IMR-90 (cell line): ENCODE data around the gene LPAR1. TPM values are rescaled to one million over a fixed set of nuclear protein-coding genes. Genes with fewer than 3 reads are reported as not detected.
A peak's percentile ranks its signal among the peaks of the same experiment; 100 is the strongest.

Source experiments
- ATAC-seq: fragments of 200-7000 bp; cut with Tn5 transposase; 2 replicates; pipeline ENCODE4 v1.9.1; 2020; ENCODE audit warnings: low read depth, mild to moderate bottlenecking, moderate library complexity
- BruUV-seq: library from RNA; stranded (reverse); fragments of 400-500 nt; replicated peaks from 2 replicates; lab custom pipeline; 2021; lab: Mats Ljungman, UMichigan
- CTCF ChIA-PET: fragments of 300-600 bp; formaldehyde crosslinking; extraction: SDS; loops from one replicate; lab custom pipeline; 2021; ENCODE audit warnings: antibody characterized with exemption; lab: Yijun Ruan, JAX
- POLR2A ChIA-PET: fragments of 300-600 bp; sonication (Branson Sonifier 250); formaldehyde crosslinking; loops from one replicate; lab custom pipeline; 2022; ENCODE audit warnings: antibody characterized with exemption; ENCODE audit not compliant: unreplicated experiment; lab: Charles Lee
- DNase-seq: peaks from one replicate; pipeline ENCODE4 v3.0.0; 2013
- H2AFZ ChIP-seq: replicated peaks from 2 replicates; pipeline ENCODE3; 2013; ENCODE audit warnings: low read length, mild to moderate bottlenecking; ENCODE audit not compliant: poor library complexity
- H2AK5ac ChIP-seq: 2 replicates; pipeline ENCODE4 v1.6.1; 2013; ENCODE audit warnings: low read depth, low read length, inconsistent platforms
- H2AK9ac ChIP-seq: replicated peaks from 2 replicates; pipeline ENCODE3; 2013; ENCODE audit warnings: mild to moderate bottlenecking, low read depth, low read length, moderate library complexity; ENCODE audit not compliant: poor library complexity
- H2BK120ac ChIP-seq: 2 replicates; pipeline ENCODE4 v1.6.1; 2013; ENCODE audit warnings: low read depth, low read length, inconsistent platforms
- H2BK15ac ChIP-seq: 3 replicates; pipeline ENCODE4 v1.6.1; 2013; ENCODE audit warnings: low read depth, low read length, inconsistent platforms
- H2BK20ac ChIP-seq: 2 replicates; pipeline ENCODE4 v1.6.1; 2013; ENCODE audit warnings: low read depth, mild to moderate bottlenecking, inconsistent platforms, low read length, moderate library complexity
- H2BK5ac ChIP-seq: 2 replicates; pipeline ENCODE4 v1.6.1; 2013; ENCODE audit warnings: mild to moderate bottlenecking, low read depth, low read length, inconsistent platforms; ENCODE audit not compliant: poor library complexity, severe bottlenecking
- H3K14ac ChIP-seq: replicated peaks from 2 replicates; pipeline ENCODE4 v1.6.1; 2013; ENCODE audit warnings: low read depth, low read length, inconsistent platforms
- H3K18ac ChIP-seq: 2 replicates; pipeline ENCODE4 v1.6.1; 2013; ENCODE audit warnings: low read depth, low read length, control low read depth
- H3K23ac ChIP-seq: 2 replicates; pipeline ENCODE4 v1.6.1; 2013; ENCODE audit warnings: low read depth, low read length, inconsistent platforms
- H3K27ac ChIP-seq: 2 replicates; pipeline ENCODE4 v1.5.1; 2013; ENCODE audit warnings: mild to moderate bottlenecking, control low read depth, low read length; ENCODE audit not compliant: insufficient read depth
- H3K27me3 ChIP-seq: 2 replicates; pipeline ENCODE4 v1.6.1; 2013; ENCODE audit warnings: low read length; ENCODE audit not compliant: control insufficient read depth, insufficient read depth
- H3K36me3 ChIP-seq: 2 replicates; pipeline ENCODE4 v1.6.1; 2013; ENCODE audit warnings: low read length, mixed read lengths; ENCODE audit not compliant: control insufficient read depth, insufficient read depth
- H3K4ac ChIP-seq: 2 replicates; pipeline ENCODE4 v1.6.1; 2013; ENCODE audit warnings: low read depth, low read length, inconsistent platforms
- H3K4me1 ChIP-seq: 2 replicates; pipeline ENCODE4 v1.6.1; 2013; ENCODE audit warnings: low read length, mixed read lengths; ENCODE audit not compliant: control insufficient read depth, insufficient read depth
- H3K4me2 ChIP-seq: 2 replicates; pipeline ENCODE4 v1.6.1; 2013; ENCODE audit warnings: low read depth, mild to moderate bottlenecking, control low read depth, low read length, moderate library complexity
- H3K4me3 ChIP-seq: 2 replicates; pipeline ENCODE4 v1.5.1; 2013; ENCODE audit warnings: low read depth, mild to moderate bottlenecking, control low read depth, low read length, moderate library complexity; ENCODE audit not compliant: insufficient read depth
- H3K56ac ChIP-seq: 2 replicates; pipeline ENCODE4 v1.6.1; 2013; ENCODE audit warnings: low read length, inconsistent platforms; ENCODE audit not compliant: insufficient read depth; ENCODE audit errors: extremely low read depth
- H3K79me1 ChIP-seq, 2 experiments: 2 replicates each; pipeline ENCODE4 v1.6.1; 2013; ENCODE audit warnings: low read length in 2 of 2, inconsistent platforms in 1 of 2, low read depth in 1 of 2
- H3K9ac ChIP-seq: 2 replicates; pipeline ENCODE4 v1.6.1; 2013; ENCODE audit warnings: low read depth, low read length, control low read depth
- H3K9me1 ChIP-seq: 2 replicates; pipeline ENCODE4 v1.6.1; 2013; ENCODE audit warnings: low read length, inconsistent platforms; ENCODE audit not compliant: insufficient read depth
- H3K9me3 ChIP-seq: 2 replicates; pipeline ENCODE4 v1.6.1; 2013; ENCODE audit warnings: low read length; ENCODE audit not compliant: control insufficient read depth, insufficient read depth
- H4K20me1 ChIP-seq: 2 replicates; pipeline ENCODE4 v1.6.1; 2013; ENCODE audit warnings: low read length, inconsistent platforms; ENCODE audit not compliant: insufficient read depth
- H4K5ac ChIP-seq: 2 replicates; pipeline ENCODE4 v1.6.1; 2013; ENCODE audit warnings: mild to moderate bottlenecking, low read depth, low read length, control low read depth
- H4K8ac ChIP-seq, 2 experiments: 2 replicates each; pipeline ENCODE4 v1.6.1; 2013; ENCODE audit warnings: low read depth in 2 of 2, low read length in 2 of 2, control low read depth in 1 of 2, inconsistent platforms in 1 of 2
- H4K91ac ChIP-seq: 2 replicates; pipeline ENCODE4 v1.6.1; 2013; ENCODE audit warnings: low read depth, low read length, inconsistent platforms; ENCODE audit not compliant: insufficient read depth
- CEBPB ChIP-seq: IDR thresholded peaks from 2 replicates; pipeline ENCODE4 v1.6.1; 2012; ENCODE audit warnings: low read depth, low read length, improper control_type of control experiment
- CHD1 ChIP-seq: IDR thresholded peaks from 2 replicates; pipeline ENCODE4 v1.6.1; 2012; ENCODE audit warnings: low read depth, low read length, improper control_type of control experiment
- MAFK ChIP-seq: IDR thresholded peaks from 2 replicates; pipeline ENCODE4 v1.6.1; 2012; ENCODE audit warnings: low read depth, low read length, improper control_type of control experiment
- MAZ ChIP-seq: IDR thresholded peaks from 2 replicates; pipeline ENCODE4 v1.6.1; 2012; ENCODE audit warnings: low read depth, mild to moderate bottlenecking, low read length, improper control_type of control experiment, moderate library complexity, borderline replicate concordance
- MXI1 ChIP-seq: IDR thresholded peaks from 2 replicates; pipeline ENCODE4 v1.6.1; 2012; ENCODE audit warnings: low read depth, mild to moderate bottlenecking, low read length, moderate library complexity, borderline replicate concordance
- POLR2A ChIP-seq: IDR thresholded peaks from 2 replicates; pipeline ENCODE4 v1.6.1; 2012; ENCODE audit warnings: mild to moderate bottlenecking, low read depth, low read length
- RAD21 ChIP-seq: IDR thresholded peaks from 2 replicates; pipeline ENCODE4 v1.6.1; 2012; ENCODE audit warnings: low read length, improper control_type of control experiment
- RCOR1 ChIP-seq: IDR thresholded peaks from 2 replicates; pipeline ENCODE4 v1.6.1; 2012; ENCODE audit warnings: mild to moderate bottlenecking, low read length, improper control_type of control experiment; ENCODE audit not compliant: insufficient replicate concordance
- RFX5 ChIP-seq: IDR thresholded peaks from 2 replicates; pipeline ENCODE4 v1.8.0; 2012; ENCODE audit warnings: low read depth, mild to moderate bottlenecking, low read length, moderate library complexity
- SMC3 ChIP-seq: fragments of 150-350 bp; IDR thresholded peaks from 2 replicates; pipeline ENCODE4 v1.6.1; 2016; ENCODE audit warnings: low read depth, mild to moderate bottlenecking, antibody characterized with exemption, low read length, moderate library complexity
- USF2 ChIP-seq: fragments of 150-350 bp; IDR thresholded peaks from 2 replicates; pipeline ENCODE4 v1.6.1; 2017; ENCODE audit warnings: mild to moderate bottlenecking, antibody characterized with exemption, low read length, low read depth
- WGBS, 2 experiments: methylation state at CpG; one replicate each; pipeline versions ENCODE4 v1.1.5 to v1.1.7; 2013; ENCODE audit warnings: missing lambda C conversion rate in 2 of 2; ENCODE audit not compliant: insufficient read length in 1 of 2; ENCODE audit errors: extremely low coverage in 2 of 2; 5-methylcytosine and 5-hydroxymethylcytosine counted together
- dilution Hi-C: fragments of 300-500 bp; cut with HindIII; formaldehyde crosslinking; loops from one replicate; pipeline ENCODE4 v1.14.3; 2018; ENCODE audit warnings: low sequenced_read_pairs; ENCODE audit not compliant: unreplicated experiment
- in situ Hi-C: fragments of 300-500 bp; cut with MboI; formaldehyde crosslinking; loops from 3 replicates; pipeline ENCODE4 v1.14.3; 2019; ENCODE audit warnings: low sequenced_read_pairs, inconsistent platforms, mixed read lengths
- intact Hi-C: fragments of 100-400 bp; cut with micrococcal nuclease; formaldehyde crosslinking; loops from 2 replicates; pipeline ENCODE4 v1.10.0; 2022
- polyA plus RNA-seq, 3 experiments: library from polyadenylated mRNA; depleted of rRNA; stranded (reverse); fragments of >200 nt; gene quantifications; 2 replicates each; pipeline ENCODE4 v1.2.3, GENCODE V29; 2012; ENCODE audit warnings: low replicate concordance in 1 of 3
- total RNA-seq: library from RNA; depleted of rRNA; stranded (reverse); fragments of >200 nt; gene quantifications from 2 replicates; pipeline ENCODE4 v1.2.3, GENCODE V29; 2012
- TF ChIP-seq, protein P1 (sequence below): conservative IDR thresholded peaks from 2 replicates; pipeline ENCODE4 v1.5.1; 2012; ENCODE audit warnings: mild to moderate bottlenecking, low read depth, low read length, improper control_type of control experiment

Gene LPAR1
- total and polyA plus RNA-seq, 2 of the 4 experiments (the other 2 are of a cell fraction): 171 to 315 TPM

- TF ChIP-seq USF2: no peak
- no peak for TF ChIP-seq POLR2A
- no peak for TF ChIP-seq CEBPB
Observed at GRCh38 chr9:110950041-110950645, 88.1 kb downstream of the LPAR1 start (continued).

GRCh38 chr9:110949081-110949480, 89.2 kb downstream of the LPAR1 start:
- ATAC-seq (no peak), DNase-seq (no peak)
- H4K20me1 ChIP-seq: peaks cover 43% of the 10 kb centered on the region
- dilution Hi-C loops (no loop called here), intact Hi-C loops (no loop called here), in situ Hi-C loops (no loop called here)
- H4K5ac ChIP-seq: no peak overlapping the region; the same call in 1 of the 2 replicates
- no peak overlapping the region for H3K4me2 ChIP-seq
- H2BK5ac ChIP-seq: peak overlapping the region; percentile 36
- H3K4me3 ChIP-seq: no peak overlapping the region
- H3K79me1 ChIP-seq: peaks cover 35 to 48% of the 10 kb centered on the region in 2 experiments
- no peaks in the 10 kb centered on the region for H3K27me3 ChIP-seq
- peaks cover 15% of the 10 kb centered on the region for H3K36me3 ChIP-seq
- H3K4me1 ChIP-seq: peaks cover 23% of the 10 kb centered on the region
- no peaks in the 10 kb centered on the region for H3K9me3 ChIP-seq
- H4K91ac ChIP-seq: peak overlapping the region; percentile 53; the same call in 1 of the 2 replicates
- peak overlapping the region; percentile 24 for H2BK20ac ChIP-seq
- H3K9me1 ChIP-seq: peaks cover 21% of the 10 kb centered on the region
- no peak overlapping the region for H2AK9ac ChIP-seq
- WGBS, 2 experiments: no CpG with 5 or more reads among the region's 4 CpGs
- H3K18ac ChIP-seq: peak overlapping the region; percentile 57
- no TSS peak for BruUV-seq
- 0 out of 3 replicates have a peak overlapping the region, but pooled peaks have one; percentile 15 for H2BK15ac ChIP-seq
- H3K23ac ChIP-seq: no peak overlapping the region
- CTCF ChIA-PET: no interaction called here
- H2AFZ ChIP-seq: no peak overlapping the region
- peak overlapping the region; percentile 50 for H2BK120ac ChIP-seq
- no peak overlapping the region for H3K56ac ChIP-seq
- H3K9ac ChIP-seq: no peak overlapping the region
- H3K14ac ChIP-seq: peak overlapping the region; percentile 59
- POLR2A ChIA-PET: no interaction called here
- H3K4ac ChIP-seq: peak overlapping the region; percentile 55
- no peak overlapping the region for H3K27ac ChIP-seq
- peak overlapping the region in 1 of 2 experiments; percentile 60; a peak in 2 of 4 replicates for H4K8ac ChIP-seq
- peak overlapping the region; percentile 32; the same call in 1 of the 2 replicates for H2AK5ac ChIP-seq
- TF ChIP-seq SMC3 (no peak), USF2 (no peak), MXI1 (no peak), CEBPB (no peak), MAFK (no peak), RFX5 (no peak), RAD21 (no peak), RCOR1 (no peak), POLR2A (no peak), CHD1 (no peak), MAZ (no peak)
- TF ChIP-seq, protein P1, sequence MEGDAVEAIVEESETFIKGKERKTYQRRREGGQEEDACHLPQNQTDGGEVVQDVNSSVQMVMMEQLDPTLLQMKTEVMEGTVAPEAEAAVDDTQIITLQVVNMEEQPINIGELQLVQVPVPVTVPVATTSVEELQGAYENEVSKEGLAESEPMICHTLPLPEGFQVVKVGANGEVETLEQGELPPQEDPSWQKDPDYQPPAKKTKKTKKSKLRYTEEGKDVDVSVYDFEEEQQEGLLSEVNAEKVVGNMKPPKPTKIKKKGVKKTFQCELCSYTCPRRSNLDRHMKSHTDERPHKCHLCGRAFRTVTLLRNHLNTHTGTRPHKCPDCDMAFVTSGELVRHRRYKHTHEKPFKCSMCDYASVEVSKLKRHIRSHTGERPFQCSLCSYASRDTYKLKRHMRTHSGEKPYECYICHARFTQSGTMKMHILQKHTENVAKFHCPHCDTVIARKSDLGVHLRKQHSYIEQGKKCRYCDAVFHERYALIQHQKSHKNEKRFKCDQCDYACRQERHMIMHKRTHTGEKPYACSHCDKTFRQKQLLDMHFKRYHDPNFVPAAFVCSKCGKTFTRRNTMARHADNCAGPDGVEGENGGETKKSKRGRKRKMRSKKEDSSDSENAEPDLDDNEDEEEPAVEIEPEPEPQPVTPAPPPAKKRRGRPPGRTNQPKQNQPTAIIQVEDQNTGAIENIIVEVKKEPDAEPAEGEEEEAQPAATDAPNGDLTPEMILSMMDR: no peak
